Endothelial cell (in vitro differentiated cells): Measurements from ENCODE around the gene CENPX. TPM values are rescaled to one million over a fixed set of nuclear protein-coding genes. Genes with fewer than 3 reads are reported as not detected.

Source experiments
- DNase-seq: peaks from one replicate; pipeline ENCODE4 v3.0.0; 2021; ENCODE audit warnings: low spot score
- H3K27ac Mint-ChIP-seq: one replicate; pipeline ENCODE4 v1.8.0; 2021; ENCODE audit warnings: mixed read lengths, inconsistent platforms; ENCODE audit not compliant: unreplicated experiment
- H3K27me3 Mint-ChIP-seq: one replicate; pipeline ENCODE4 v1.8.0; 2021; ENCODE audit warnings: mild to moderate bottlenecking, moderate library complexity, mixed read lengths, inconsistent platforms; ENCODE audit not compliant: unreplicated experiment
- H3K36me3 Mint-ChIP-seq: one replicate; pipeline ENCODE4 v1.8.0; 2021; ENCODE audit warnings: mild to moderate bottlenecking, low read depth, mixed read lengths, inconsistent platforms; ENCODE audit not compliant: unreplicated experiment
- H3K4me1 Mint-ChIP-seq: one replicate; pipeline ENCODE4 v1.8.0; 2021; ENCODE audit warnings: mild to moderate bottlenecking, mixed read lengths, inconsistent platforms; ENCODE audit not compliant: unreplicated experiment
- H3K4me3 Mint-ChIP-seq: one replicate; pipeline ENCODE4 v1.8.0; 2021; ENCODE audit warnings: mild to moderate bottlenecking, mixed read lengths, inconsistent platforms; ENCODE audit not compliant: unreplicated experiment
- H3K9me3 Mint-ChIP-seq: one replicate; pipeline ENCODE4 v1.8.0; 2021; ENCODE audit warnings: mixed read lengths, inconsistent platforms; ENCODE audit not compliant: unreplicated experiment
- total RNA-seq: library from RNA; stranded (reverse); fragmentation: NEBNext Ultra II Directional; extraction: Animal tissue kit (Norgen Biotek cat#: 25700); gene quantifications from one replicate; pipeline ENCODE4 v1.2.1, GENCODE V29; 2021; ENCODE audit not compliant: unreplicated experiment
- TF ChIP-seq, protein P1 (sequence below): fragments of 200-600 bp; sonication (generic); IDR thresholded peaks from one replicate; pipeline ENCODE4 v1.5.0; 2021; ENCODE audit warnings: antibody characterized with exemption; ENCODE audit not compliant: unreplicated experiment

Gene CENPX
- total RNA-seq, 1 donor from 2014 or later, result 42.9 TPM

DNA sequence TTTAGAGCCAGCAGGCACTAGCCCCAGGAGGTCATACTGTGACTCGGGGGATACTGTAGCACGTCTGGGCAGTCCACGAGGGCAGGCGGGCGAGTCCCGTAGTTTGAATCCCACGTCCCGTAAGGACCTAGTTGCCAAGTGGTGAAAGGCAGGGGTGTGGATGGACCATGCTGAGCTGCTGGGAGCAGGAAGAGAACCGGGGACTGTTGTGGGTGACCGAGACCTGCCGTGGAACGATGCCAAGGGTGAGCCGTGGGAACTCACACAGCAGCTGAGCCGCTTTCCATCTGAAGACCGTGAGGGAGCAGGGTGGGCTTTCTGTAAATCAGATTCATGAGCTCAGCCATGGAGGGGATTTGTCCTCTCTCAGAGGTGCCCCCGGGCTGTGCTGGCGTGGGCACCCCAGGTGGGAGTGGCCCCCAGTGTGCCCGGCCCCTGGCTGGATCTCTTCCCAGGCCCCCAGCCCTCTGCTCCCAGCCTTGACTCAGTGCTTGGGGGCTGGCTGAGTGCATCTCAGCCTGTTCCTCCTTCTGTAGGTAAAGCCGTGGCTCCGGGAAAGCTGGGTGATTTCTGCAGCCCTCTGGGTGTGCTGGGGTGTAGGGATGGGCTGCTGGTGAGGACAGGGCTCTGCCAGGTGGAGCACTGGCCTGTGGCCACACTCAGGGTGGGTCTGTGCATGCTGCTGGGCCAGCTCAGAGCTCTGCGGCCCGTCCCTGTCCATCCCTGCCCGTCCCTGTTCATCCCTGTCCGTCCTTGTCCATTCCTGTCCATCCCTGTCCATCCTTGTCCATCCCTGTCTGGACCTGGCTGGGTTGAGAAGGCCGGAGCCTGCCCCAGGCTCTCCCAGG is 31.6 kb downstream of the CENPX start:
- TF ChIP-seq, protein P1, sequence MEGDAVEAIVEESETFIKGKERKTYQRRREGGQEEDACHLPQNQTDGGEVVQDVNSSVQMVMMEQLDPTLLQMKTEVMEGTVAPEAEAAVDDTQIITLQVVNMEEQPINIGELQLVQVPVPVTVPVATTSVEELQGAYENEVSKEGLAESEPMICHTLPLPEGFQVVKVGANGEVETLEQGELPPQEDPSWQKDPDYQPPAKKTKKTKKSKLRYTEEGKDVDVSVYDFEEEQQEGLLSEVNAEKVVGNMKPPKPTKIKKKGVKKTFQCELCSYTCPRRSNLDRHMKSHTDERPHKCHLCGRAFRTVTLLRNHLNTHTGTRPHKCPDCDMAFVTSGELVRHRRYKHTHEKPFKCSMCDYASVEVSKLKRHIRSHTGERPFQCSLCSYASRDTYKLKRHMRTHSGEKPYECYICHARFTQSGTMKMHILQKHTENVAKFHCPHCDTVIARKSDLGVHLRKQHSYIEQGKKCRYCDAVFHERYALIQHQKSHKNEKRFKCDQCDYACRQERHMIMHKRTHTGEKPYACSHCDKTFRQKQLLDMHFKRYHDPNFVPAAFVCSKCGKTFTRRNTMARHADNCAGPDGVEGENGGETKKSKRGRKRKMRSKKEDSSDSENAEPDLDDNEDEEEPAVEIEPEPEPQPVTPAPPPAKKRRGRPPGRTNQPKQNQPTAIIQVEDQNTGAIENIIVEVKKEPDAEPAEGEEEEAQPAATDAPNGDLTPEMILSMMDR, result no peak
- no peak for DNase-seq
- peaks cover 3% of the 10 kb centered on the region for H3K4me1 Mint-ChIP-seq
- H3K27me3 Mint-ChIP-seq, result peaks cover 5% of the 10 kb centered on the region
- no peaks in the 10 kb centered on the region for H3K9me3 Mint-ChIP-seq
- peaks cover 4% of the 10 kb centered on the region for H3K36me3 Mint-ChIP-seq
- H3K27ac Mint-ChIP-seq, result no peak overlapping the region
- peak overlapping the region; percentile 83 for H3K4me3 Mint-ChIP-seq

DNA sequence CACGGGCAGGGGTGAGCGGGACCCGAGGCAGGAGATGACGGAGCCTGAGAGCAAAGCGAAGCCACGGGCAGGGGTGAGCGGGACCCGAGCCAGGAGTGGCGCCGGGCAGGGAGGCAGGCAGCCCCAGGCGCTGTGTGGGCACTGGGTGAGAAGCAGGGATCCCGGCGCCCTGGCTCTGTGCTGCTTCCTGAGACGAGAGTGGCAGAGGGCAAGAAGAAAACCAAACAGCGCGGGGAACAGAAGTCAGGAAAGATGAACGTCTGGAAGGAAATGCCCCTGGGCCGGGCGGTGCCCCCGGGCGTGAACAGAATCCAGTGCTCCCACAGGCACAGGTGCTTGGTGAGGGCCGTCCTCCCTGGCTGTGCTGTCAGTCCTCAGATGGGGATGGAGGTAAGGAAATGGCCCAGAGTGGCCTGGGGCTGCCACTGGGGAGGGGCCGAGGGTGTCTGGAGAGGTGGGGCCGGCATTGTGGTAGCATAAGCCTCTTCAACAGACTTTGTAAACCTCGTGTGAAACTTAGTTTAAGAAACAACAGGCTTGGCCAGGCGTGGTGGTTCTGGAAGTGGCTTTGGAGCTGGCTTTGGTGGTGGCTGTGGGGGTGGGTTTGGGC is 35.4 kb downstream of the CENPX start:
- no peak overlapping the region for H3K4me3 Mint-ChIP-seq
- no peak for DNase-seq
- peaks cover 9% of the 10 kb centered on the region for H3K36me3 Mint-ChIP-seq
- H3K4me1 Mint-ChIP-seq, result peaks cover 3% of the 10 kb centered on the region
- H3K27me3 Mint-ChIP-seq, result peaks cover 5% of the 10 kb centered on the region
- TF ChIP-seq, protein P1, result no peak
- no peaks in the 10 kb centered on the region for H3K9me3 Mint-ChIP-seq
- H3K27ac Mint-ChIP-seq, result no peak overlapping the region

DNA sequence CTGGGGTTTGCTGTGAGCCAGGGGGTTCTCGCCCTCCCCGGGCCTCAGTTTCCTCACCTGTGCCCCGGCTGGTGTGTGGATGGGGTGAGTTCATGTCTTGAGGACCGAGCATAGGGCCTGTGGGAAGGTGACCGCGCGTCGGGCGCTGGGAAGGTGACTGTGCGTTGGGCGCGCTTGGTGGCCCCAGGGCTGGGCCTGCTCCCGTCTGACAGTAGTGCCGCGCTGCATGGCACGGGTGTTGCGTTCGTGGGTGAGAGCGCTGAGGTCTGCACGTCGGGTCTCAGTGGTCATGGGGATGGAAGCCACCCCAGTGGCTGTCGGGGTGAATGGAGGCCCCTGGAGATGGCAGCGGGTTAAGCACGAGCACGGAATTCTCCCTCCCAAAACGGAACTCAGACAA is 36.1 kb downstream of the CENPX start:
- peaks cover 9% of the 10 kb centered on the region for H3K36me3 Mint-ChIP-seq
- H3K4me3 Mint-ChIP-seq, result no peak overlapping the region
- peaks cover 3% of the 10 kb centered on the region for H3K4me1 Mint-ChIP-seq
- no peak overlapping the region for H3K27ac Mint-ChIP-seq
- H3K27me3 Mint-ChIP-seq, result peaks cover 5% of the 10 kb centered on the region
- TF ChIP-seq, protein P1, result no peak
- H3K9me3 Mint-ChIP-seq, result no peaks in the 10 kb centered on the region
- no peak for DNase-seq

DNA sequence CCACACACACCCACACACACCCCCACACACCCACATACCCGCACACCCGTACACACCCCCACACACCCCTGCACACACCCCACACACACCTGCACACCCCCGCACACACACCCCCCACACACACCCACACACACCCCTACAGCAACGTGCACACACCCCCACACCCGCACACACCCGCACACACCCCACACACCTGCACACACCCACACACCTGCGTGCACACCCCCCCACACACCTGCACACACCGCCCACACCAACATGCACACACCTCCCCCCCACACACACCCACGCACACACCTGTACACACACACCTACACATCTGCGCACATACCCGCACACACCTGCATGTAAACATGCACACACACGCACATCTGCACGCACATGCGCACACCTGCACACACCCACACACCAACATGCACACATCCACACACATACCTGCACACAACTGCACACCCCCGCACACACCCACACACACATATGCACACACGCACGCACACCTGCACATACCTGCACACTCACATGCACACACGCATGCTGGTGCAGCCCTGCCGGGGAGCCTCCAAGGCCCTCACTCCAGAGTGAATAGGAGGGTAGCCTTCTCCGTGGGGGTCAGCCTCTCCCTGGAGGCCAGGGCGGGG is 37.8 kb downstream of the CENPX start:
- Mint-ChIP-seq H3K36me3 (peaks cover 4% of the 10 kb centered on the region), H3K9me3 (no peaks in the 10 kb centered on the region)

More for the DNA sequence above, 37.8 kb downstream of the CENPX start:
- H3K27me3 Mint-ChIP-seq, result peaks cover 2% of the 10 kb centered on the region
- TF ChIP-seq, protein P1, result no peak
- DNase-seq, result no peak
- H3K4me1 Mint-ChIP-seq, result no peaks in the 10 kb centered on the region
- no peak overlapping the region for H3K4me3 Mint-ChIP-seq
- H3K27ac Mint-ChIP-seq, result no peak overlapping the region
